Osteocyte (in vitro differentiated cells): ENCODE results near the gene SCARF2. TPM values are rescaled to one million over a fixed set of nuclear protein-coding genes. Genes with fewer than 3 reads are reported as not detected.

Source experiments
- total RNA-seq: library from RNA; stranded (reverse); gene quantifications from 2 replicates; pipeline ENCODE4 v1.2.1, GENCODE V29; 2021

SCARF2 gene
- total RNA-seq, 1 donor from 2014 or later: 50.8 TPM

Other genes with a start within 250 kb of the SCARF2 start
- 1.5 and 2.1 TPM in 2 replicates for gene RTN4R, start 169.5 kb downstream of the SCARF2 start, total RNA-seq
- 55.0 and 59.4 TPM in 2 replicates for gene DGCR6L, start 117.8 kb downstream of the SCARF2 start, total RNA-seq
- 19.6 and 20.4 TPM in 2 replicates for gene ZNF74, start 43.7 kb downstream of the SCARF2 start, total RNA-seq
- 44.7 and 46.3 TPM in 2 replicates for gene KLHL22, start 58.0 kb upstream of the SCARF2 start, total RNA-seq
- gene MED15, start 69.8 kb upstream of the SCARF2 start, total RNA-seq: 104 TPM in 2 replicates